Uterus (tissue), 4 donors: Measurements from ENCODE around the gene BOD1L1. TPM values are rescaled to one million over a fixed set of nuclear protein-coding genes. Genes with fewer than 3 reads are reported as not detected.

Experiments
- DNase-seq, 2 donors: peaks; one replicate each; pipeline ENCODE4 v3.0.0-alpha.2; 2019 to 2020
- H3K27ac ChIP-seq, 2 donors: fragments of 200-600 bp; sonication (generic); 1 replicate in 1 of 2; 2 replicates in 1 of 2; pipeline ENCODE4 v1.5.1; 2016 to 2018
- H3K27me3 ChIP-seq, 2 donors: fragments of 200-600 bp; sonication (generic); one replicate each; pipeline ENCODE4 v1.5.1; 2018 to 2019; ENCODE audit warnings: control low read depth in 1 of 2
- H3K36me3 ChIP-seq, 2 donors: fragments of 200-600 bp; sonication (generic); one replicate each; pipeline ENCODE4 v1.5.1; 2019; ENCODE audit warnings: control low read depth in 1 of 2
- H3K4me1 ChIP-seq, 2 donors: fragments of 200-600 bp; sonication (generic); one replicate each; pipeline ENCODE4 v1.5.1; 2018 to 2019; ENCODE audit warnings: control low read depth in 1 of 2
- H3K4me3 ChIP-seq, 2 donors: fragments of 200-600 bp; sonication (generic); 1 replicate in 1 of 2; 2 replicates in 1 of 2; pipeline ENCODE4 v1.5.1; 2018 to 2019; ENCODE audit warnings: mild to moderate bottlenecking in 1 of 2
- H3K9me3 ChIP-seq, 2 donors: fragments of 200-600 bp; sonication (generic); one replicate each; pipeline ENCODE4 v1.5.1; 2019; ENCODE audit warnings: control low read depth in 1 of 2
- CTCF ChIP-seq, 4 experiments: fragments of 200-600 bp in 2 of 4; fragments of 450-650 bp in 2 of 4; sonication (generic) in 2 of 4; IDR thresholded peaks; one replicate each; pipeline ENCODE4 v1.5.1; 2016 to 2019; ENCODE audit warnings: antibody characterized with exemption in 4 of 4, mild to moderate bottlenecking in 2 of 4, moderate library complexity in 1 of 4
- POLR2A ChIP-seq, 2 donors: fragments of 450-650 bp; IDR thresholded peaks; one replicate each; pipeline ENCODE4 v1.6.1; 2016; ENCODE audit warnings: antibody characterized with exemption in 2 of 2, mild to moderate bottlenecking in 1 of 2, moderate library complexity in 1 of 2
- intact Hi-C: fragments of 100-400 bp; cut with DNase I; formaldehyde crosslinking; loops from one replicate; pipeline ENCODE4 v1.15.1; 2023; ENCODE audit warnings: low total_unique reads
- total RNA-seq, 4 donors: library from RNA; depleted of rRNA in 3 of 4; stranded (reverse); fragments of >200 nt in 3 of 4; gene quantifications; one replicate each; pipeline versions ENCODE4 v1.1.0 to v1.2.4, GENCODE V29; 2014 to 2023
- donor health status: DM: yes; HTN: yes; CAD: no.

Gene BOD1L1
- total RNA-seq, 4 donors from 2014 or later: 17.9 to 64.8 (median 50.5) TPM

DNA sequence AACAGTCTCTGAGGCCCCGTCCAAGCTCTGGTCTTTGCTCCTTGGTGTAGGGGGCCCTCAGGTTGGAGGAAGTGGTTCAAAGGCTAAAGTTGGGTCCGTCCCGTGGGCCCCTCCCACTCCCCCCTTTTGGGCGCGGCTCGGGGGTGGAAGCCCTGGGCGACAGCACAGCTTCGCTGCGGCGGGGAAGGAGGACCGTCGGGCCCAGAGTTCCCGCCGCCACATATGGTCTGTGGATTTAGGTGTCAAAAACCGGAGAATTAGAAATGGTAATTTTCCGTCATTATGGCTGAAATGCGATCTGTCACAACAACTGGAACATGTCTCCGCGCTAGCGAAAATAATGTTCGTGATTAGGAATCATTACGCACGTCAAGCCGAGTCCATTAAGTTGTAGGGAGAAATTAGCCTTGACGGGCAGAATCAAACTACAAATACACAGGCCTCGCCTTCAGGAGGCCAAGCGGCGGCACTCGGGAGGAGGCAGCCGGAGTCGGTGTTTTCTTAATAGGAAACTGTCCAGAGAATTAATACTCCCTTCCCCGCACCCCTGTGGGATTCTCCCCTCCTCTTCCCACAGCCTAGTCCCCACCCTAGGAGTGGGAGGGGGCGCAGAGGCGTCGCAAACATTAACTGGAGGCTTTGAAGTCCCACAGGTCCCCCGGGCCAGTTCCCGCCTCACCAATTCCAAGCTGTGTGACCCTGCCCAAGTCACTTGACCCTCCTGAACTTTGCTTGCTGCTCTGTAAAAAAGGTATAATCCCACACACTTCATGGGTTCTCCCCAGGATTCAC lies 98.2 kb downstream of the BOD1L1 start:
- Histone ChIP-seq H3K36me3 (no peaks in the 10 kb centered on the region), H3K4me3 (no peak overlapping the region), H3K9me3 (peaks cover 0 to 2% of the 10 kb centered on the region in 2 donors), H3K4me1 (no peaks in the 10 kb centered on the region), H3K27ac (no peak overlapping the region), H3K27me3 (peaks cover 21 to 85% of the 10 kb centered on the region in 2 donors)
- intact Hi-C loops: no loop called here
- TF ChIP-seq CTCF (IDR thresholded peaks at IDR 0.05): no peak
- TF ChIP-seq POLR2A (IDR thresholded peaks at IDR 0.05): no peak
- no peak for DNase-seq

- Histone ChIP-seq H3K4me1 (no peaks in the 10 kb centered on the region), H3K27me3 (peaks cover 26 to 88% of the 10 kb centered on the region in 2 donors)
Measured at GRCh38 chr4:13528821-13529127, 98.8 kb downstream of the BOD1L1 start.

DNA sequence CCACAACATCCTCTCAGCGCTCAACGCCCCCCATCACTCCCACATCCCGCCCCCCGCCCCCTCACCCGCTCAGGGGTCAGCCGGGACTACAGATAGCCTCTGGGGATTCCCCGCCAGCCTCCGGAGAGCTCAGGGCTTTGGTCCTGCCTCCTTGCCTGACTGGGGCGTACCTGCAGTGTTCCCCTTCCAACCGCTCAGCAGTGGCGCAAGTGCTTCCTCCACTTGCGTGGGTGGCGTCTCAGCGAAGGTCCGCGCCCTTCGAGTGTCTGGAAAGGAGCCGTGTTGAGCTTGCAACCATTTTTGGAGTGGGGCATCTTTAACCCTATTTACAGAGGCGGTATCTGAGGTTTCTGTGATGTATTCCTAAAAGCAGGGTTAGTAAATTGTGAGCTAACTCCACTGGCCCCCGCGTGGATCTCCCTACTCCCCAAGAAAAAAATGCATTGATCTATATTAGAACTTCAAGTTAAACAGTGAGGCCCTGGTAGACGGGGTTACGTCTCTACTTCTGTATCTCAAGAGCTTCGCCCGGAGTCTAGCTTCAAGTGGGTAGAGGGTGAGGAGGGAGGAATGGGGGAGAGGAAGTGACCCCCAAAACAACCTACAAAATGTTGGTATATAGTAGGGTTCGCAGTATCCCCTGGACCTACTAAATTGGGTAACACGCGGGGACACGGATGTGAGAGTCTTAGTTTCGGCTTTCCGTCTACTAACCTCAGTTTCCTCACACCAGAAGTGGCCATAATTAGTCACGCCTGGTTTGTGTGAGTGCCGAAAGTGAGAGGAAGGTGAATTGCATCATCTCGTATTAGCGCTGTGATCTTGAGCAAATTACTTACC lies 99.3 kb downstream of the BOD1L1 start:
- Histone ChIP-seq H3K9me3 (peaks cover 0 to 5% of the 10 kb centered on the region in 2 donors), H3K4me3 (no peak overlapping the region), H3K36me3 (no peaks in the 10 kb centered on the region), H3K27ac (no peak overlapping the region), H3K27me3 (peaks cover 26 to 91% of the 10 kb centered on the region in 2 donors), H3K4me1 (no peaks in the 10 kb centered on the region)
- intact Hi-C loops: no loop called here
- no peak for TF ChIP-seq CTCF (IDR thresholded peaks at IDR 0.05)
- no peak for TF ChIP-seq POLR2A (IDR thresholded peaks at IDR 0.05)
- DNase-seq: no peak

More at GRCh38 chr4:13528821-13529127, 98.8 kb downstream of the BOD1L1 start:
- Histone ChIP-seq H3K4me3 (no peak overlapping the region), H3K9me3 (peaks cover 0 to 5% of the 10 kb centered on the region in 2 donors), H3K36me3 (no peaks in the 10 kb centered on the region), H3K27ac (no peak overlapping the region)
- TF ChIP-seq POLR2A (IDR thresholded peaks at IDR 0.05) (no peak), CTCF (IDR thresholded peaks at IDR 0.05) (no peak)
- no peak for DNase-seq
- intact Hi-C loops: no loop called here

GRCh38 chr4:13527192-13527980 lies 100.1 kb downstream of the BOD1L1 start:
- no peaks in the 10 kb centered on the region for H3K4me1 ChIP-seq
- DNase-seq: no peak
- H3K9me3 ChIP-seq: peaks cover 0 to 5% of the 10 kb centered on the region in 2 donors
- peaks cover 26 to 96% of the 10 kb centered on the region in 2 donors for H3K27me3 ChIP-seq
- TF ChIP-seq POLR2A (IDR thresholded peaks at IDR 0.05): no peak
- no peak for TF ChIP-seq CTCF (IDR thresholded peaks at IDR 0.05)
- H3K4me3 ChIP-seq: no peak overlapping the region
- H3K36me3 ChIP-seq: no peaks in the 10 kb centered on the region
- H3K27ac ChIP-seq: no peak overlapping the region
- intact Hi-C loops: no loop called here
